Medulla oblongata (tissue), 1 donor: Measurements from ENCODE around the gene TMEM130.
"Not testable (repeated sequence)": the region's sequence is repeated elsewhere in the genome, so short reads cannot be mapped to it uniquely, and the experiment has no call there.

Experiments
- DNase-seq: peaks from one replicate; pipeline ENCODE4 v3.0.0-alpha.2; 2015; ENCODE audit errors: extremely low spot score

TMEM130 gene

DNA sequence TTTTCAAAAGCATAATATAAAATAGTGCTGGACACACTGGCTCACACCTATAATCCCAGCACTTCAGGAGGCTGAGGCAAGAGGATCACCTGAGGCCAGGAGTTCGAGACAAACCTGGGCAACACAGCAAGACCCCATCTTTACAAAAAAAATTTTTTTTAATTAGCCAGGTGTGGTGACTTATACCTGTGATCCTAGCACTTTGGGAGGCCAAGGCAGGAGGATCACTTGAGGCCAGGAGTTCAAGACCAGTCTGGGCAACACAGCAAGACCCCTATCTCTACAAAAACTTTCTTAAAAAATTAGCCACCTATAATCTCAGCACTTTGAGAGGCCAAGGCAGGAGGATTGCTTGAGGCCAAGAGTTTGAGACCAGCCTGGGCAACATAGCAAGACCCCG, 27.3 kb downstream of the TMEM130 start:
- not testable (repeated sequence) for DNase-seq

GRCh38 chr7:98841179-98841997, 28.4 kb downstream of the TMEM130 start:
- DNase-seq: peak; percentile 54

DNA sequence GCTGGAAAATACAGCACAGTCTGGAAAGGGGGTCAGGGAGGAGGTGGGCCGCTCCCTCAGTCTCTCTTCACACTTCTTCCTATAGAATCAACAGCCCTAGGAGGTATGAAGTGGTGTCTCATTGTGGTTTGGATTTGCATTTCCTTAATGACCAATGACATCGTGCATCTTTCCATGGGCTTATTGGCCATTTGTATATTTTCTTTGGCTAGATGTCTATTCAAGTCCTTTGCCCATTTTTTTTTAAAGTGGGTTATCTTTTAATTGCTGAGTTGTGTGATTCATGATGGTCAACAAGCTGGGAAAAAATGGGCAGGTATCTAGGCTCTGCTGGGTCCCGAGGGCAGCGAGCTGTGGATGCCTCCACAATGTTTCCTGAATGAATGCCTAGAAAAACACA, 29.1 kb downstream of the TMEM130 start:
- no peak for DNase-seq

- DNase-seq: no peak
Measured at GRCh38 chr7:98840096-98840495, 29.7 kb downstream of the TMEM130 start.

DNA sequence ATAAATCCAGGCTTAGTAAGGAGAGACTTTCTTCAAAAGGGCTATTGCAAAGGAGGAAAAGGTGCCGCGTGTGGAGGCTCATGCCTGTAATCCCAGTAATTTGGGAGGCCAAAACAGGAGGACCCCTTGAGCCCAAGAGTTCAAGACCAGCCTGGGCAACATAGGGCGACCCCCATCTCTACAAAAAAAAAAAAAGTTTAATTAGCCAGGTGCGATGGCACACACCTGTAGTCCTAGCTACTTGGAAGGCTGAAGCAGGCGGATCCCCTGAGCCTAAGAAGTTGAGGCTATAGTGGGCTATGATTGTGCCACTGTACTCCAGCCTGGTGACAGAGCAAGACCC, 32.2 kb downstream of the TMEM130 start:
- DNase-seq: no peak

- DNase-seq: no peak
Measured at GRCh38 chr7:98836811-98837629, 32.8 kb downstream of the TMEM130 start.

- no peak for DNase-seq
Measured at GRCh38 chr7:98834949-98835348, 34.9 kb downstream of the TMEM130 start.

DNA sequence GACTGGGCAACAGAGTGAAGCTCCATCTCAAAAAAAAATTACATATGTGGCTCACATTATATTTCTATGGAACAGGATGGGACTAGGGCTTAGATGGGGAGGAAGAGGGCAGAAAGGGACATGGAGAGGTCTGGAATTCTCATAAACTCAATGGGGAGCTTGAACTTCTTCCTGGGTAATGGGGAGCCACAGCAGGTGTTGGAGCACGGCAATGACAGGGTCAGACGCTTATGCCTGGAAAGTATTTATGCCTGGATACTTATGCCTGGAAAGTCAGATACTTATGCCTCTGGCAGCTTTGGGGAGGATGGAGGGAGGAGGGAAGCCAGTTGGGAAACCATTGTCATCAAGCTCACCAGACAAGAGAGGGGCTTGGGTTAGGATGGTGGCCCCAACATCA, 36.8 kb downstream of the TMEM130 start:
- no peak for DNase-seq

- no peak for DNase-seq
Measured at GRCh38 chr7:98831641-98832221, 38.1 kb downstream of the TMEM130 start.

DNA sequence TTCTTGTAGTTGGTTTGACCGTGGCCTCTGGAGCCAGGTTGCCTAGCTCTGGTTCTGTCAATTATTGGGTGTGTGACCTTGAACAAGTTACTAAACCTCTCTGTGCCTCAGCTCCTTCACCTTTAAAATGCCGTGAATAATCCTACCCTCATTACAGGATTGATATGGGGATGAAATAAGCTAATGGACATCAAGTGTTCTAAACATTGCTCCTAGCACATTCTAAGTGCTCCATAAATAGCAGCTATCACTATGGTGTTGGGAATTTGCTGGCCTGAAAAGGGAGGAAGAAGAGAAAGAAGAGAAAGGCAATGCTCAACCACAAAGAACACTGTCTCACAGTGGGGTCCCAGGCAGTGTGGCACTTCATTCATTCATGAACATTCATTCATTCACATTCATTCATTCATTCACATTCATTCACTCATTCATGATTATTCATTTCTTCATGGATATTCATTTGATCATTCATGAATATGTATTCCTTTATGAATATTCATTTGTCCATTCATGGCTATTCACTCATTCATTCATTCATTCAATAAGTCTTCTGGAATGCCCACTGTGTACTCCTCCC, 38.8 kb downstream of the TMEM130 start:
- no peak for DNase-seq

- no peak for DNase-seq
Measured at GRCh38 chr7:98828368-98828767, 41.4 kb downstream of the TMEM130 start.

DNA sequence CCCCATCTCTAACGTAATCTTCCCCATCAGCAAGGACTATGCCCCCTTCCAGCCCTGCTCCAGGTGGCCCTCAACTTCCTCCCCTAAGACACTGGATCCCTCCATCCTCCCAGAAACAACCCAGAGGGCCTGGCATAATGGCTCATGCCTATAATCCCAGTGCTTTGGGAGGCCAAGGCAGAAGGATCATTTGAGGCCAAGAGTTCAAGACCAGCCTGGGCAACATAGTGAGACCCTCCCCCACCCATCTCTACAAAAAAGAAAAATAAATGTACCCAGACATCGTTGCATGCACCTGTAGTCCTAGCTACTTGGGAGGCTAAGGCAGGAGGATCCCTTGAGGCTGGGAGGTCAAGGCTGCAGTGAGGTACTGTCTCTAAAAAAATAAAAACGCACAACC, 42.6 kb downstream of the TMEM130 start:
- DNase-seq: no peak

GRCh38 chr7:98826811-98827231, 43.0 kb downstream of the TMEM130 start:
- DNase-seq: peak; percentile 38

DNA sequence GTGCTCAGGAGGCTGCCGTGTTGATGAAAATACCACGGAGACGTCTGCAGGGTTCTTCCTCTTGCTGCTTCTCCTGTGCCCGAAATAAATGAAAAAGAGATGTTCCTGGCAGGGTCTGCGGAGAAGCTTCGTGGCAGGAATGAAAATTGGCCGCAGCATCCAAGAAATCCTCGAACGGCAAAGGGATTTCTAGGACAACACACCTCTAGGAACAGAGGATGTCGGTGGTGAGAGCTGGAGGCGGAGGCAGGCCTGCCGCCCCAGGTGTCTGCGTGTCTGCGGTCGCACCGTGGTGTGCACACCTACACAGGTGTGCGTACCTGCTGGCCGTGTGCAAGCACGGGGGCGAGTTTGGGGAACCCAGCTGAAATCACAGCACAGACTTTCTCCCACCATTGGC, 43.4 kb downstream of the TMEM130 start:
- DNase-seq: no peak

GRCh38 chr7:98823226-98823625, 46.6 kb downstream of the TMEM130 start:
- no peak for DNase-seq

DNA sequence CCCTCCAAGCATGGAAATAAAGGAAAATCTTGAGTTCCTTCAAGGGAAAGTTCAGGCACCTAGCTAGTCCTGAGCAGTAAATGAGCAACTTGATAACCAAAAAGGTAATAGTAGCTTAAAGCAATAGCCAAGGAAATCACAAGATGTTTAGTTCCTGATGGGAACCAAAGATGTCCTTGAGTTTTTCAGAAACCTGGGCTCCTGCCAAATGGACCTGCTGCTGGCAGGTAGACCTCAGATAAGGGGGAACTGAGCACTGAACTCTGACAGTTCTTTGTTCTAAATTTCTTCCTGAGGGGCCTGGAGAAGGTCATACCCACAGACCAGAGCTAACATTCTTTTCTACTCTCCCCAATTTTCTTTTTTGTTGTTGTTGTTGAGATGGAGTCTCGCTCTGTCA, 48.5 kb downstream of the TMEM130 start:
- DNase-seq: no peak

- DNase-seq: no peak
Measured at GRCh38 chr7:98816967-98817710, 52.7 kb downstream of the TMEM130 start.

DNA sequence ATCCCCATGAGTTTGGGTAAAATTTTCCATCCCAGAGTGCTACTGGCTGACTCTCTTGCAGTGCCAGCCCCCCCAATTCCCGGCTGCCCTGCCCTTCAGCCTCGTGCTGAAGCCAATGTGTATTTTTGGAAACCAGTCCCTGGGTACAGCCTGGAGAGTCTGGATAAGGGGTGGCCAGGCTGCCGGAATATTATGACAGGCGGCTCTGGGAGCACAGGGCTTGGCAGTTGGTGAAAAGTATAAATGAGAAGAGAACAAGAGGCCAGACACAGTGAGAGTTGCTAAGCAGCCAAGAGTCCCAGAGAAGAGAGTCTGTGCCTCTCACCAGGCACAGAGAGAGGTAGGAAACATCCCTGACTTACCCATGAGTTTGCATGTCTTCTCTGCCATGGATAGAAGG, 53.6 kb downstream of the TMEM130 start:
- DNase-seq: no peak

DNA sequence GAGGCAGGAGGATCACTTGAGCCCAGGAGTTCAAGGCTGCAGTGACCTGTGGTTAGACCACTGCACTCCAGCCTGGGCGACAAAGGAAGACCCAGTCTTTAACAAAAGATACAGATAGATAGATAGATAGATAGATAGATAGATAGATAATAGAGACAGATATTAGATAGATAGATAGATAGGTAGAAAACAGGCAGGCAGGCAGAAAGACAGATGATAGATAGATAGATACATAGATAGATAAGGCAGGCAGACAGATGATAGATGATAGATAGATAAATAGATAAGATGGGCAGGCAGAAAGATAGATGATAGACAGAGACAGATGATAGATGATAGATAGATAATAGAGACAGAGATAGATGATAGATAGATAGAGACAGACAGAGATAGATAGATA, 54.5 kb downstream of the TMEM130 start:
- DNase-seq: no peak

DNA sequence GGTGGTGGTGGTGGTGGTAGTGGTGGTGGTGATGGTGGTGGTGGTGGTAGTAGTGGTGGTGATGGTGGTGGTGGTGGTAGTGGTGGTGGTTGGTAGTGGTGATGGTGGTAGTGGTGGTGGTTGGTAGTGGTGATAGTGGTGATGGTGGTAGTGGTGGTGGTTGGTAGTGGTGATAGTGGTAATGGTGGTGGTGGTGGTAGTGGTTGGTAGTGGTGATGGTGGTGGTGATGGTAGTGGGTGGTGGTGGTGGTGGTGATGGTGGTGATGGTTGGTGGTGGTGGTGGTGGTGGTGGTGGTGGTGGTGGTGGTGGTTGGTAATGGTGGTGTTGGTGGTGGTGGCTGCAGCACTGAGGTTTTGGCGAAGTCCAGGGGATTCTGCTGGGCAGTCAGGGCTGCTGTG, 58.5 kb downstream of the TMEM130 start:
- DNase-seq: no peak

DNA sequence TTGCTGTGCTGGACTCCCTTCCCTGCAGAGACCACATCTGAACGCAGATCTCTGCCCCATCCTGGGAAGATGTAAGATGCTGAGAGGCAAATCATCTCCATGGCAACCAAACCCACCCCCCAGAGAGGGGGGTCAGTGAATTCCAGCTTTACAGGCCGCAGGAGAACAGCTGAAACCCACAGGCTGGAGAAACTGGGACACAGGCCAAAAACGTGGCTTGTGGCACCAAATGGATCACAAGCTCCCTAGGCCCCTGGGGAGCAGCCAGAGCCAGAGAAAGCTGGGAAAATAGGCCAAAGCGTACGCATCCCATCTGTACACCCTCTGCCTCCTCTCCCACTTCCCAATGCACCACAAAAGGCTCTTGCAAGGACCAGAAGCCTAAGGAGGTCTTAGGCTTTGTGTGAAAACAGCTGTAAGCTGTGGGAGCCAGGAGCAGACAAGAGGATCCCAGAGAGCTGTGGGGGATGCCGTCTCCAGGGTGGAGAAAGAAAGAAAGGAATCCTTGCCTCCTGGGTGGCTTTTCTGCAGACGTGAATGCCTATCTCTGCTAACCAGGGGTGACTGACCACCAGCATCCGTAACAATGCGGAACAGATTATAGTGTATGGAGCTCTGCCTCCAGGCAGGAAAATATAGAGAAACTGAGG, 59.5 kb downstream of the TMEM130 start:
- no peak for DNase-seq
